HS-27A (cell line): ENCODE data around the gene RAB22A.
"Not testable (repeated sequence)": the region's sequence is repeated elsewhere in the genome, so short reads cannot be mapped to it uniquely, and the experiment has no call there.

Source experiments
- DNase-seq: peaks from one replicate; pipeline ENCODE4 v3.0.0-alpha.2; 2012; ENCODE audit warnings: low read depth, missing footprints

RAB22A gene

GRCh38 chr20:58414786-58415185 lies 105.3 kb downstream of the RAB22A start:
- DNase-seq, result not testable (repeated sequence)

- DNase-seq, result no peak
Measured at GRCh38 chr20:58416057-58416456, 106.5 kb downstream of the RAB22A start.

- DNase-seq, result no peak
Measured at GRCh38 chr20:58416835-58417234, 107.3 kb downstream of the RAB22A start.
